HG02870 (cell line): ENCODE measurements around the gene ENAH.

Experiments
- ATAC-seq: cut with Tn5 transposase; IDR thresholded peaks from one replicate; pipeline ENCODE4 v1.9.1; 2021; ENCODE audit warnings: mild to moderate bottlenecking, moderate library complexity; ENCODE audit not compliant: unreplicated experiment

The ENAH gene

GRCh38 chr1:225461533-225462428, 191.1 kb downstream of the ENAH start:
- no peak for ATAC-seq

GRCh38 chr1:225460737-225461532, 192.0 kb downstream of the ENAH start:
- no peak for ATAC-seq

GRCh38 chr1:225460021-225460736, 192.7 kb downstream of the ENAH start:
- ATAC-seq, result no peak

GRCh38 chr1:225458222-225458631, 194.7 kb downstream of the ENAH start:
- no peak for ATAC-seq

- no peak for ATAC-seq
Observed at GRCh38 chr1:225454733-225455132, 198.2 kb downstream of the ENAH start.

- ATAC-seq, result no peak
Observed at GRCh38 chr1:225453797-225454648, 198.9 kb downstream of the ENAH start.

- no peak for ATAC-seq
Observed at GRCh38 chr1:225451840-225452515, 200.9 kb downstream of the ENAH start.

GRCh38 chr1:225451340-225451739, 201.6 kb downstream of the ENAH start:
- ATAC-seq, result no peak

- no peak for ATAC-seq
Observed at GRCh38 chr1:225450491-225451191, 202.3 kb downstream of the ENAH start.

- no peak for ATAC-seq
Observed at GRCh38 chr1:225449774-225450173, 203.1 kb downstream of the ENAH start.

GRCh38 chr1:225449261-225449660, 203.7 kb downstream of the ENAH start:
- ATAC-seq, result no peak

- ATAC-seq, result no peak
Observed at GRCh38 chr1:225448146-225448805, 204.6 kb downstream of the ENAH start.

GRCh38 chr1:225447650-225448089, 205.3 kb downstream of the ENAH start:
- ATAC-seq, result no peak

GRCh38 chr1:225446981-225447615, 205.8 kb downstream of the ENAH start:
- ATAC-seq, result no peak

GRCh38 chr1:225446595-225446960, 206.3 kb downstream of the ENAH start:
- no peak for ATAC-seq

GRCh38 chr1:225445639-225446594, 207.0 kb downstream of the ENAH start:
- no peak for ATAC-seq

- ATAC-seq, result no peak
Observed at GRCh38 chr1:225442123-225442505, 210.8 kb downstream of the ENAH start.
